ENCODE measurements around the gene MBLAC1. TPM values are rescaled to one million over a fixed set of nuclear protein-coding genes. Genes with fewer than 3 reads are reported as not detected.

Gene MBLAC1
- total RNA-seq, 1 experiment from 2014 or later, result 3.2 TPM

DNA sequence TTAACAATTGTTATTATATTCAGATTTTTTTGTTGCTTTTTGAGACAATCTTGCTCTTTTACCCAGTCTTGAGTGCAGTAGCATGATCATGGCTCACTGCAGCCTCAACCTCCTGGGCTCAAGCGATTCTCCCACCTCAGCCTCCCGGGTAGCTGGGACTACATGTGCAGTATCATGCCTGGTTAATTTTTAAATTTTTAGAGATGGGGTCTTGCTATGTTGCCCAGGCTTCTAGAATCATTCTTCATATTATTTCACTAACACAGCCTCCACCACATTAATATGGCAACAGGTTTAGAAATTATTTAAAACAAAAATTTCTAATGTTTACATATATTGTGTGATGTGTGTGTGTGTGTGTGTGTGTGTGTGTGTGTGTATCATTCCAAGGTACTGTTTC is 20.5 kb downstream of the MBLAC1 start:
- POLR2A ChIA-PET, result no interaction called here
- no peaks in the 10 kb centered on the region for H3K9me3 Mint-ChIP-seq (ENCODE audit: unreplicated experiment)
- no TSS peak for BruUV-seq (replicated peaks)

DNA sequence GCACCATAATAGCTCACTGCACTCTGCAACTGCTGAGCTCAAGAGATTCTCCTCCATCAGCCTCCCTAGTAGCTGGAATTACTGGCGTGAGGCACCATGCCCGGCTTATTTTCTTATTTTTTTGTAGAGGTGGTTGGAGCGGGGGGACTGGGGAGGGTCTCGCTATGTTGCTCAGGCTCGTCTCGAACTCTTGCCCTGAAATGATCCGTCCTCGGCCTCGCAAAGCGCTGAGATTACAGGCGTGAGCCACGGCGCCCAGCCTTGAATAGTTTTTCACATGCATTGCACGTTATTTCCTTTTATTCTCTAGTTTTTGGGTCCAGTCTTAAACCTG is 21.4 kb downstream of the MBLAC1 start:
- intact Hi-C loops (cut with micrococcal nuclease; ENCODE audit: unreplicated experiment), result loop anchor here (1.0 kb wide), 1 partner anchor 10 kb away; the partner anchor contains the start of gene TRAPPC14
- ChIA-PET POLR2A (interaction anchor here (1.0 to 1.8 kb wide), 11 partner anchors 9 to 99 kb away, joined by 3 to 12 read pairs (median 5); partner anchors contain the start of genes AP4M1, GPC2, MBLAC1 and MCM7), CTCF (interaction anchor here (0.6 to 1.7 kb wide), 8 partner anchors 9 to 280 kb away, joined by 3 to 7 read pairs (median 4); partner anchors contain the start of genes GAL3ST4 and ZCWPW1)
- peaks cover 9% of the 10 kb centered on the region for H3K4me1 Mint-ChIP-seq (ENCODE audit: low read depth, unreplicated experiment)
- H3K27me3 Mint-ChIP-seq (ENCODE audit: insufficient read depth, unreplicated experiment), result no peaks in the 10 kb centered on the region
- Histone ChIP-seq H3K9me3 (no peaks in the 10 kb centered on the region), H3K4me1 (no peaks in the 10 kb centered on the region; the same call in 1 of the 2 replicates), H3K27me3 (replicated peaks; ENCODE audit: control insufficient read depth, insufficient read depth, low read length) (no peaks in the 10 kb centered on the region), H3K4me3 (ENCODE audit: low read depth, low read length) (peak overlapping the region; percentile 21), H3K36me3 (ENCODE audit: control insufficient read depth, insufficient read depth, low read length) (no peaks in the 10 kb centered on the region)
- H3K27ac Mint-ChIP-seq (ENCODE audit: unreplicated experiment), result peak overlapping the region; percentile 77
- TF ChIP-seq CTCF (IDR thresholded peaks at IDR 0.05; ENCODE audit: insufficient read depth in 1 of 2, low read depth in 1 of 2, low read length in 1 of 2, severe bottlenecking in 1 of 2, unreplicated experiment in 1 of 2), result no peak
- DNase-seq, result no peak
- BruUV-seq (replicated peaks), result no TSS peak
- H3K36me3 Mint-ChIP-seq (ENCODE audit: insufficient read depth, unreplicated experiment), result peaks cover 42% of the 10 kb centered on the region
- no peaks in the 10 kb centered on the region for H3K9me3 Mint-ChIP-seq (ENCODE audit: unreplicated experiment)
- peak overlapping the region; percentile 95 for H3K4me3 Mint-ChIP-seq (ENCODE audit: unreplicated experiment)

More for the DNA sequence above, 20.5 kb downstream of the MBLAC1 start:
- Histone ChIP-seq H3K27me3 (replicated peaks; ENCODE audit: control insufficient read depth, insufficient read depth, low read length) (no peaks in the 10 kb centered on the region), H3K4me1 (no peaks in the 10 kb centered on the region; the same call in 1 of the 2 replicates), H3K9me3 (no peaks in the 10 kb centered on the region), H3K4me3 (ENCODE audit: low read depth, low read length) (no peak overlapping the region), H3K36me3 (ENCODE audit: control insufficient read depth, insufficient read depth, low read length) (no peaks in the 10 kb centered on the region)
- Mint-ChIP-seq H3K36me3 (ENCODE audit: insufficient read depth, unreplicated experiment) (peaks cover 35% of the 10 kb centered on the region), H3K4me3 (ENCODE audit: unreplicated experiment) (no peak overlapping the region), H3K4me1 (ENCODE audit: low read depth, unreplicated experiment) (peaks cover 9% of the 10 kb centered on the region), H3K27me3 (ENCODE audit: insufficient read depth, unreplicated experiment) (no peaks in the 10 kb centered on the region), H3K27ac (ENCODE audit: unreplicated experiment) (no peak overlapping the region)
- intact Hi-C loops (cut with micrococcal nuclease; ENCODE audit: unreplicated experiment), result no loop called here
- no peak for DNase-seq
- no peak for TF ChIP-seq CTCF (IDR thresholded peaks at IDR 0.05; ENCODE audit: insufficient read depth in 1 of 2, low read depth in 1 of 2, low read length in 1 of 2, severe bottlenecking in 1 of 2, unreplicated experiment in 1 of 2)
- CTCF ChIA-PET, result interaction anchor here (0.6 kb wide), 2 partner anchors 19 to 52 kb away, joined by 4 to 5 read pairs; no protein-coding TSS in a partner anchor

DNA sequence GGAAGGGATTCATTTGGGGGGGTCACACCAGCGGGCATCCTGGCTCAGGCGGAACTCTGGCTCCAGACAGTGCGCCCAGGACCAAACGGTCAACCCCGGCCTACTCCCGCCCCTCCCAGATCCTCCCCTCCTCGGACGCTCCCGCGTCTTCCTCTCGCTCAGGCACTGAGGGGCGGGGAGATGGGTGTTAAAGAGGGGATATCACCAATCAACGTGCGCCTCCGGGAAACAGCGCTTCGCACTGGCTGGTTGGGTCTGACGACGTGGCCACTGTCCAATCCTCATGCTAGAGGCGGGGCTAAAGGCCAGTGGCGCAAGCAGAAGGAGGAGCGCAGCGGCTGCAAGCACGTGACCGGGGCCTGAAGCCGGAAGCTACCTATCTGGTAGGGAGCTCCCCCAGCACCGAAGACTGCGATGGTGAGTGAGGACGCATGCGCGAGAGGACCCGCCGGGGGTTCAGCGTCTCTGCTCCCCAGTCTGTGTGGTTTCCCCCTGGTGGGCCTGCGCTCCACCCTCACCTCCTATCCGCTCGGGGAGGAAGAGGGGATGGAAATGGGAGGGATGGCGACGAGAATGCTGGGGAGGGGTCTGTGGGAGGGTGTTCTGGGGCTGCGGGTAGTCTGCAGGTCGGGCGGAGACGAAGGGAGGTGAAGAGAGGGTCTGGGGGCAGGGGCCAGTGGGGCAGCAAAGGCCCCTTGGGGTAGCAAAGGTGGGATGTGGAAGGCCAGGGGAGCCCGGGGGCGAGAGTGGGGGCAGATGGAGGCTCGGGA is 22.0 kb downstream of the MBLAC1 start, which contains the start of gene LAMTOR4:
TSS of gene LAMTOR4 (plus strand) at position 360 of the 770 bp plus-strand sequence. CDS start at position 415, 55 bp downstream.
- H3K4me3 ChIP-seq (ENCODE audit: low read depth, low read length), result peak within 1 kb of the TSS; percentile 71
- Mint-ChIP-seq H3K27ac (ENCODE audit: unreplicated experiment) (peak within 1 kb of the TSS; percentile 77), H3K36me3 (ENCODE audit: insufficient read depth, unreplicated experiment) (peaks cover 48% of the 10 kb centered on the region), H3K27me3 (ENCODE audit: insufficient read depth, unreplicated experiment) (no peaks in the 10 kb centered on the region), H3K9me3 (ENCODE audit: unreplicated experiment) (no peaks in the 10 kb centered on the region), H3K4me3 (ENCODE audit: unreplicated experiment) (peak within 1 kb of the TSS; percentile 95), H3K4me1 (ENCODE audit: low read depth, unreplicated experiment) (peaks cover 12% of the 10 kb centered on the region)
- peak; percentile 99 to 100 for DNase-seq
- H3K36me3 ChIP-seq (ENCODE audit: control insufficient read depth, insufficient read depth, low read length), result no peaks in the 10 kb centered on the region
- H3K9me3 ChIP-seq, result no peaks in the 10 kb centered on the region
- intact Hi-C loops (cut with micrococcal nuclease; ENCODE audit: unreplicated experiment), result loop anchor here (1.0 kb wide), 1 partner anchor 10 kb away; the partner anchor contains the start of gene TRAPPC14
- no peaks in the 10 kb centered on the region for H3K27me3 ChIP-seq (replicated peaks; ENCODE audit: control insufficient read depth, insufficient read depth, low read length)
- ChIA-PET CTCF (interaction anchor here (0.6 to 1.7 kb wide), 10 partner anchors 10 to 280 kb away, joined by 3 to 7 read pairs (median 4); partner anchors contain the start of genes GAL3ST4 and ZCWPW1), POLR2A (interaction anchor here (0.5 to 1.8 kb wide), 15 partner anchors 9 to 280 kb away, joined by 3 to 12 read pairs (median 3); partner anchors contain the start of genes AP4M1, GPC2, MBLAC1 and MCM7)
- no peak for TF ChIP-seq CTCF (IDR thresholded peaks at IDR 0.05; ENCODE audit: insufficient read depth in 1 of 2, low read depth in 1 of 2, low read length in 1 of 2, severe bottlenecking in 1 of 2, unreplicated experiment in 1 of 2)
- no TSS peak for BruUV-seq (replicated peaks)
- peaks cover 3% of the 10 kb centered on the region for H3K4me1 ChIP-seq
